SK-N-SH treated with all-trans-retinoic acid at 6 μM for 48 hours (cell line): ENCODE measurements around the gene HMGB3.

ENCODE experiments used
- CREB5 ChIP-seq: fragments of 250-450 bp; sonication (Bioruptor Pico); IDR thresholded peaks from 2 replicates; pipeline ENCODE4 v1.5.1; 2020; ENCODE audit warnings: low read depth, mild to moderate bottlenecking, moderate library complexity
- CSDC2 ChIP-seq: fragments of 250-450 bp; sonication (Bioruptor Pico); IDR thresholded peaks from 2 replicates; pipeline ENCODE4 v1.5.0; 2020; ENCODE audit warnings: mild to moderate bottlenecking, moderate library complexity
- PATZ1 ChIP-seq: fragments of 250-450 bp; sonication (Bioruptor Pico); IDR thresholded peaks from 2 replicates; pipeline ENCODE4 v1.8.0; 2020; ENCODE audit warnings: mild to moderate bottlenecking, moderate library complexity, borderline replicate concordance
- RARB ChIP-seq: fragments of 250-450 bp; sonication (Bioruptor Pico); IDR thresholded peaks from 2 replicates; pipeline ENCODE4 v1.8.0; 2021; ENCODE audit warnings: mild to moderate bottlenecking, moderate library complexity
- ZNF70 ChIP-seq: fragments of 450-650 bp; formaldehyde crosslinking; IDR thresholded peaks from 2 replicates; pipeline ENCODE4 v1.5.0; 2020; ENCODE audit warnings: mild to moderate bottlenecking, moderate library complexity

GRCh38 chrX:151000861-151001331 lies 17.8 kb downstream of the HMGB3 start:
- TF ChIP-seq ZNF70 (CRISPR knock-in tag) (no peak), RARB (CRISPR knock-in tag) (no peak), PATZ1 (no peak), CREB5 (CRISPR knock-in tag) (no peak), CSDC2 (CRISPR knock-in tag) (no peak)
